Uterus (tissue), 2 donors: ENCODE data around the gene LSM6.

Experiments
- CTCF ChIP-seq, 4 experiments: fragments of 200-600 bp in 2 of 4; fragments of 450-650 bp in 2 of 4; sonication (generic) in 2 of 4; IDR thresholded peaks; one replicate each; pipeline ENCODE4 v1.5.1; 2016 to 2019; ENCODE audit warnings: antibody characterized with exemption in 4 of 4, mild to moderate bottlenecking in 2 of 4, moderate library complexity in 1 of 4
- POLR2A ChIP-seq, 2 donors: fragments of 450-650 bp; IDR thresholded peaks; one replicate each; pipeline ENCODE4 v1.6.1; 2016; ENCODE audit warnings: antibody characterized with exemption in 2 of 2, mild to moderate bottlenecking in 1 of 2, moderate library complexity in 1 of 2

DNA sequence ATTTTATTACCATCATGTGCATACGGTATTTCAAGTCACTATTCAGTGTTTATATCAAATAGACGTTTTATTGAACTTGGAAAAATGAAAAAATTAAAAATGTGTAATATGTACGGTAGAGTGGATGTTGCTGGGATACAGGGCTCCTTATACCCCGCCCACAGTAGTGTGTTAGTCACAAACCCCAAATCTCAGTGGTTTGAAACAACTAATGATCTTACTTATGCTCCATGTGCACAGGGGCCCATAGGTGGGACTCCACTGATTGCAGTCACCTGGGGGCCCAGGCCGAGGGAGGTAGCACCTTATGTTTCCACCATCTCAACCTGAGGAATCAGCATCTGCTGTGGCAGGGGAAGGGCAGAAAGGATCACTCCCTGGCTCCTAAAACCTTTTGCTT lies 18.1 kb downstream of the LSM6 start:
- TF ChIP-seq CTCF (IDR thresholded peaks at IDR 0.05) = no peak
- no peak for TF ChIP-seq POLR2A (IDR thresholded peaks at IDR 0.05)
